Measurements from ENCODE around the gene TNFRSF13B. TPM values are rescaled to one million over a fixed set of nuclear protein-coding genes. Genes with fewer than 3 reads are reported as not detected.

Gene TNFRSF13B
- polyA plus RNA-seq, 1 of the 3 experiments (the other 2 are of a cell fraction) = not detected

DNA sequence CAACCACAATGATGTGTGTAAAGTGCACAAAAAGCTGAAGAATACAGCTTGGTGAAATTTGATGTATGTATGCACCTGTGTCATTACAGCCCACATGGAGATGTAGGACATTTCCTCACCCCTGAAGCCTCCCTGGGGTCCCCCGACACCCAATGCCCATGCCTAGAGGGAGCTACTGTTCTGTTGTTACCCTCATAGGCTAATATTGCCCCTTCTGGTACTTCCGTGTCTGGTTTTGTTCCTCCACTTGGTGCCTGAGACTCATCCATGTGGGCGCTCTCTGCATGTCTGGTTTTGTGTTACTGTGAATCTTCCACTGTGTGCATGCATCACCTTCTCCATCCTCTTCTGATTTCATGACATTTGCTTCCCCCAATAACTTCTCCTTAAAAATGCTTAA, 18.6 kb downstream of the TNFRSF13B start:
- Histone ChIP-seq H2AFZ (ENCODE audit: low read depth) (no peak overlapping the region), H3K4me2 (no peak overlapping the region), H3K9me2 (no peaks in the 10 kb centered on the region), H3K4me3 (ENCODE audit: low read depth in 2 of 2, low read length in 1 of 2) (no peak overlapping the region), H4K20me1 (ENCODE audit: insufficient read depth) (no peaks in the 10 kb centered on the region), H3F3A (replicated peaks; ENCODE audit: insufficient read depth) (no peaks in the 10 kb centered on the region), H3K36me3 (replicated peaks in 1 of 2; ENCODE audit: control insufficient read depth in 1 of 2, insufficient read depth in 2 of 2, low read length in 1 of 2) (no peaks in the 10 kb centered on the region), H3K27ac (ENCODE audit: low read depth in 2 of 2, low read length in 1 of 2) (no peak overlapping the region), H3K4me1 (ENCODE audit: control insufficient read depth in 1 of 2, insufficient read depth in 2 of 2, low read depth in 1 of 2, low read length in 1 of 2) (no peaks in the 10 kb centered on the region), H3K79me2 (ENCODE audit: insufficient read depth) (no peaks in the 10 kb centered on the region), H3K27me3 (ENCODE audit: insufficient read depth) (peaks cover 15% of the 10 kb centered on the region; the same call in 1 of the 2 replicates), H3K9ac (no peak overlapping the region), H3K9me3 (no peaks in the 10 kb centered on the region)
- TF ChIP-seq TAF1 (IDR thresholded peaks at IDR 0.05; ENCODE audit: borderline replicate concordance, low read depth, low read length) = no peak
- TF ChIP-seq, protein P1, sequence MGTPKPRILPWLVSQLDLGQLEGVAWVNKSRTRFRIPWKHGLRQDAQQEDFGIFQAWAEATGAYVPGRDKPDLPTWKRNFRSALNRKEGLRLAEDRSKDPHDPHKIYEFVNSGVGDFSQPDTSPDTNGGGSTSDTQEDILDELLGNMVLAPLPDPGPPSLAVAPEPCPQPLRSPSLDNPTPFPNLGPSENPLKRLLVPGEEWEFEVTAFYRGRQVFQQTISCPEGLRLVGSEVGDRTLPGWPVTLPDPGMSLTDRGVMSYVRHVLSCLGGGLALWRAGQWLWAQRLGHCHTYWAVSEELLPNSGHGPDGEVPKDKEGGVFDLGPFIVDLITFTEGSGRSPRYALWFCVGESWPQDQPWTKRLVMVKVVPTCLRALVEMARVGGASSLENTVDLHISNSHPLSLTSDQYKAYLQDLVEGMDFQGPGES (IDR thresholded peaks at IDR 0.05; ENCODE audit: low read depth, low read length) = no peak
- no peak for TF ChIP-seq SIN3A (IDR thresholded peaks at IDR 0.05; ENCODE audit: borderline replicate concordance, low read depth, low read length)
- TF ChIP-seq TEAD4 (IDR thresholded peaks at IDR 0.05; ENCODE audit: borderline replicate concordance, insufficient read depth) = no peak
- TF ChIP-seq, protein P2, sequence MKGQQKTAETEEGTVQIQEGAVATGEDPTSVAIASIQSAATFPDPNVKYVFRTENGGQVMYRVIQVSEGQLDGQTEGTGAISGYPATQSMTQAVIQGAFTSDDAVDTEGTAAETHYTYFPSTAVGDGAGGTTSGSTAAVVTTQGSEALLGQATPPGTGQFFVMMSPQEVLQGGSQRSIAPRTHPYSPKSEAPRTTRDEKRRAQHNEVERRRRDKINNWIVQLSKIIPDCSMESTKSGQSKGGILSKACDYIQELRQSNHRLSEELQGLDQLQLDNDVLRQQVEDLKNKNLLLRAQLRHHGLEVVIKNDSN (IDR thresholded peaks at IDR 0.05; ENCODE audit: borderline replicate concordance, low read depth) = no peak
- no peak for TF ChIP-seq SMC3 (IDR thresholded peaks at IDR 0.05; ENCODE audit: low read depth, low read length)
- TF ChIP-seq MXI1 (IDR thresholded peaks at IDR 0.05; ENCODE audit: low read depth, low read length) = no peak
- no peak for TF ChIP-seq RAD21 (IDR thresholded peaks at IDR 0.05; ENCODE audit: low read length)
- TF ChIP-seq, protein P3, sequence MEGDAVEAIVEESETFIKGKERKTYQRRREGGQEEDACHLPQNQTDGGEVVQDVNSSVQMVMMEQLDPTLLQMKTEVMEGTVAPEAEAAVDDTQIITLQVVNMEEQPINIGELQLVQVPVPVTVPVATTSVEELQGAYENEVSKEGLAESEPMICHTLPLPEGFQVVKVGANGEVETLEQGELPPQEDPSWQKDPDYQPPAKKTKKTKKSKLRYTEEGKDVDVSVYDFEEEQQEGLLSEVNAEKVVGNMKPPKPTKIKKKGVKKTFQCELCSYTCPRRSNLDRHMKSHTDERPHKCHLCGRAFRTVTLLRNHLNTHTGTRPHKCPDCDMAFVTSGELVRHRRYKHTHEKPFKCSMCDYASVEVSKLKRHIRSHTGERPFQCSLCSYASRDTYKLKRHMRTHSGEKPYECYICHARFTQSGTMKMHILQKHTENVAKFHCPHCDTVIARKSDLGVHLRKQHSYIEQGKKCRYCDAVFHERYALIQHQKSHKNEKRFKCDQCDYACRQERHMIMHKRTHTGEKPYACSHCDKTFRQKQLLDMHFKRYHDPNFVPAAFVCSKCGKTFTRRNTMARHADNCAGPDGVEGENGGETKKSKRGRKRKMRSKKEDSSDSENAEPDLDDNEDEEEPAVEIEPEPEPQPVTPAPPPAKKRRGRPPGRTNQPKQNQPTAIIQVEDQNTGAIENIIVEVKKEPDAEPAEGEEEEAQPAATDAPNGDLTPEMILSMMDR (IDR thresholded peaks at IDR 0.05) = no peak
- no peak for TF ChIP-seq NRF1 (IDR thresholded peaks at IDR 0.05; ENCODE audit: low read depth, low read length)
- no peak for TF ChIP-seq EZH2phosphoT487 (IDR thresholded peaks at IDR 0.05; ENCODE audit: borderline replicate concordance, low read depth)
- TF ChIP-seq, protein P4, sequence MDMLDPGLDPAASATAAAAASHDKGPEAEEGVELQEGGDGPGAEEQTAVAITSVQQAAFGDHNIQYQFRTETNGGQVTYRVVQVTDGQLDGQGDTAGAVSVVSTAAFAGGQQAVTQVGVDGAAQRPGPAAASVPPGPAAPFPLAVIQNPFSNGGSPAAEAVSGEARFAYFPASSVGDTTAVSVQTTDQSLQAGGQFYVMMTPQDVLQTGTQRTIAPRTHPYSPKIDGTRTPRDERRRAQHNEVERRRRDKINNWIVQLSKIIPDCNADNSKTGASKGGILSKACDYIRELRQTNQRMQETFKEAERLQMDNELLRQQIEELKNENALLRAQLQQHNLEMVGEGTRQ (IDR thresholded peaks at IDR 0.05; ENCODE audit: borderline replicate concordance, low read depth, low read length) = no peak
- TF ChIP-seq, protein P5, sequence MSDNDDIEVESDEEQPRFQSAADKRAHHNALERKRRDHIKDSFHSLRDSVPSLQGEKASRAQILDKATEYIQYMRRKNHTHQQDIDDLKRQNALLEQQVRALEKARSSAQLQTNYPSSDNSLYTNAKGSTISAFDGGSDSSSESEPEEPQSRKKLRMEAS (IDR thresholded peaks at IDR 0.05; ENCODE audit: low read depth) = no peak
- TF ChIP-seq FOXJ3 (CRISPR knock-in tag; IDR thresholded peaks at IDR 0.05) = no peak
- TF ChIP-seq ELF1 (IDR thresholded peaks at IDR 0.05) = no peak
- TF ChIP-seq POLR2AphosphoS5 (IDR thresholded peaks at IDR 0.05; ENCODE audit: low read depth, low read length) = no peak
- no peak for TF ChIP-seq NFIC (IDR thresholded peaks at IDR 0.05; ENCODE audit: borderline replicate concordance)
- TF ChIP-seq RXRA (IDR thresholded peaks at IDR 0.05; ENCODE audit: borderline replicate concordance, low read depth) = no peak
- 34% methylated on average over 3 of the region's 3 CpGs for WGBS (ENCODE audit: low lambda C conversion rate)
- DNase-seq = no peak
- CTCF ChIA-PET = no interaction called here
- POLR2A ChIA-PET = no interaction called here
